GM18499 (cell line): ENCODE results near the gene C15orf39.

Experiments used
- ATAC-seq: cut with Tn5 transposase; IDR thresholded peaks from one replicate; pipeline ENCODE4 v1.9.1; 2021; ENCODE audit warnings: moderate number of reproducible peaks; ENCODE audit not compliant: insufficient read depth, unreplicated experiment

C15orf39 gene

GRCh38 chr15:75195122-75195765, 6.4 kb upstream of the C15orf39 start:
- no peak for ATAC-seq

GRCh38 chr15:75195766-75196241, 5.9 kb upstream of the C15orf39 start:
- no peak for ATAC-seq

GRCh38 chr15:75197062-75197630, 4.5 kb upstream of the C15orf39 start:
- ATAC-seq = no peak

GRCh38 chr15:75198560-75199356, 2.9 kb upstream of the C15orf39 start:
- ATAC-seq = no peak

- ATAC-seq = no peak
Measured at GRCh38 chr15:75199357-75199940, 2.2 kb upstream of the C15orf39 start.

GRCh38 chr15:75200391-75200764, 1.3 kb upstream of the C15orf39 start:
- no peak for ATAC-seq

GRCh38 chr15:75200765-75201615, 692 bp upstream of the C15orf39 start:
- ATAC-seq = no peak

- no peak for ATAC-seq
Measured at GRCh38 chr15:75202251-75203016, 752 bp downstream of the C15orf39 start.

- no peak for ATAC-seq
Measured at GRCh38 chr15:75203017-75203907, 1.6 kb downstream of the C15orf39 start.

- no peak for ATAC-seq
Measured at GRCh38 chr15:75203908-75204263, 2.2 kb downstream of the C15orf39 start.

- ATAC-seq = no peak
Measured at GRCh38 chr15:75204340-75205063, 2.8 kb downstream of the C15orf39 start.

GRCh38 chr15:75205064-75205395, 3.3 kb downstream of the C15orf39 start:
- ATAC-seq = no peak

- no peak for ATAC-seq
Measured at GRCh38 chr15:75206006-75206405, 4.3 kb downstream of the C15orf39 start.

GRCh38 chr15:75206803-75207617, 5.3 kb downstream of the C15orf39 start:
- ATAC-seq = no peak

- no peak for ATAC-seq
Measured at GRCh38 chr15:75207618-75208500, 6.2 kb downstream of the C15orf39 start.
